K562 (cell line): Measurements from ENCODE around the gene PLEKHN1. TPM values are rescaled to one million over a fixed set of nuclear protein-coding genes. Genes with fewer than 3 reads are reported as not detected.

ENCODE experiments used
- ATAC-seq: fragments of 200-7000 bp; cut with Tn5 transposase; 3 replicates; pipeline ENCODE4 v1.9.1; 2020; ENCODE audit warnings: moderate library complexity
- BruUV-seq: library from RNA; stranded (reverse); fragments of 400-500 nt; replicated peaks from 2 replicates; lab custom pipeline; 2021; lab: Mats Ljungman, UMichigan
- CTCF ChIA-PET: fragments of 300-600 bp; formaldehyde crosslinking; extraction: SDS; loops from one replicate; lab custom pipeline; 2021; ENCODE audit warnings: low intra/inter-chr PET ratio; lab: Yijun Ruan, JAX
- POLR2A ChIA-PET: fragments of 300-600, 350-650 bp; sonication (Branson Sonifier 250); formaldehyde crosslinking; extraction: SDS; loops from one replicate; lab custom pipeline; 2021; ENCODE audit warnings: antibody characterized with exemption, inconsistent platforms; lab: Yijun Ruan, JAX
- DNase-seq, 4 experiments: peaks; one replicate each; pipeline versions ENCODE4 v3.0.0 to v3.0.0-alpha.2; 2011 to 2018; ENCODE audit warnings: low spot score in 3 of 4, mixed read lengths in 3 of 4; ENCODE audit errors: extremely low read depth in 1 of 4
- FAIRE-seq: peaks from 2 replicates; lab custom pipeline; 2011; peaks lifted over from hg19 to GRCh38; lab: Jason Lieb, UNC
- H2AFZ ChIP-seq: 2 replicates; pipeline ENCODE4 v1.6.0; 2011; ENCODE audit warnings: low read depth, low read length, control low read depth, inconsistent platforms
- H3K27ac ChIP-seq: fragments of 200-600 bp; 3 replicates; pipeline ENCODE4 v1.8.0; 2011; ENCODE audit warnings: low read depth, mild to moderate bottlenecking, control low read depth, inconsistent platforms, low read length, moderate library complexity, mixed read lengths; ENCODE audit errors: extremely low read depth
- H3K27me3 ChIP-seq, 2 experiments: fragments of 300-600 bp in 1 of 2; 2 replicates in 1 of 2; 3 replicates in 1 of 2; pipeline versions ENCODE4 v1.6.0 to v1.8.0; 2011; ENCODE audit warnings: inconsistent platforms in 2 of 2, low read length in 2 of 2, mild to moderate bottlenecking in 1 of 2, mixed read lengths in 1 of 2, moderate library complexity in 1 of 2; ENCODE audit not compliant: control insufficient read depth in 2 of 2, insufficient read depth in 2 of 2
- H3K36me3 ChIP-seq: fragments of 300-600 bp; 3 replicates; pipeline ENCODE4 v1.8.0; 2011; ENCODE audit warnings: mild to moderate bottlenecking, low read length, inconsistent platforms; ENCODE audit not compliant: control insufficient read depth, insufficient read depth
- H3K4me1 ChIP-seq, 2 experiments: fragments of 200-600 bp in 1 of 2; replicated peaks in 1 of 2; 2 replicates in 1 of 2; 3 replicates in 1 of 2; pipeline versions ENCODE4 v1.5.1 to v1.8.0; 2011; ENCODE audit warnings: inconsistent platforms in 2 of 2, low read length in 2 of 2, mild to moderate bottlenecking in 1 of 2, mixed read lengths in 1 of 2, moderate library complexity in 1 of 2; ENCODE audit not compliant: control insufficient read depth in 2 of 2, insufficient read depth in 2 of 2
- H3K4me2 ChIP-seq: 2 replicates; pipeline ENCODE4 v1.6.1; 2011; ENCODE audit warnings: low read length, control low read depth, inconsistent platforms, mixed read lengths; ENCODE audit not compliant: insufficient read depth
- H3K4me3 ChIP-seq: fragments of 200-600 bp; sonication (generic), shearing (Covaris generic); 2 replicates; pipeline ENCODE4 v1.5.1; 2016; ENCODE audit warnings: control low read depth, inconsistent platforms
- H3K79me2 ChIP-seq: fragments of 200-600 bp; 3 replicates; pipeline ENCODE4 v1.8.0; 2011; ENCODE audit warnings: low read length, inconsistent platforms; ENCODE audit not compliant: control insufficient read depth, insufficient read depth
- H3K9ac ChIP-seq, 2 experiments: 2 replicates each; pipeline versions ENCODE4 v1.6.0 to v1.6.1; 2011; ENCODE audit warnings: low read depth in 2 of 2, low read length in 2 of 2, control low read depth in 1 of 2, inconsistent platforms in 1 of 2, mild to moderate bottlenecking in 1 of 2, mixed read lengths in 1 of 2; ENCODE audit not compliant: insufficient read depth in 1 of 2
- H3K9me1 ChIP-seq: one replicate; pipeline ENCODE4 v1.6.0; 2011; ENCODE audit warnings: inconsistent platforms, mild to moderate bottlenecking, low read length, moderate library complexity; ENCODE audit not compliant: control insufficient read depth, insufficient read depth
- H3K9me3 ChIP-seq: replicated peaks from 2 replicates; pipeline ENCODE4 v1.5.1; 2011; ENCODE audit warnings: low read depth, low read length, inconsistent platforms; ENCODE audit not compliant: control insufficient read depth, insufficient read depth
- H4K20me1 ChIP-seq: replicated peaks from 2 replicates; pipeline ENCODE4 v1.6.1; 2011; ENCODE audit warnings: low read length, inconsistent platforms, mixed read lengths; ENCODE audit not compliant: control insufficient read depth, insufficient read depth
- CAMTA2 ChIP-seq: fragments of 250-450 bp; sonication (Bioruptor Pico); conservative IDR thresholded peaks from 2 replicates; pipeline ENCODE4 v1.5.1; 2022
- HMGN3 ChIP-seq: IDR thresholded peaks from 2 replicates; pipeline ENCODE4 v1.6.1; 2011; ENCODE audit warnings: borderline replicate concordance, low read depth, mild to moderate bottlenecking, mixed read lengths, low read length; ENCODE audit not compliant: insufficient read length; ENCODE audit errors: extremely low read depth
- NFXL1 ChIP-seq: fragments of 450-650 bp; formaldehyde crosslinking; IDR thresholded peaks from 2 replicates; pipeline ENCODE4 v1.4.0; 2021; ENCODE audit warnings: mild to moderate bottlenecking
- PRMT5 ChIP-seq: sonication (generic); formaldehyde crosslinking; IDR thresholded peaks from 2 replicates; pipeline ENCODE4 v1.5.0; 2020; ENCODE audit warnings: missing genetic modification reagents
- SRF ChIP-seq, 2 experiments: fragments of 250-450, 450-650 bp in 1 of 2; sonication (Bioruptor Pico) in 1 of 2; sonication (generic) in 1 of 2; formaldehyde crosslinking; IDR thresholded peaks; 2 replicates each; pipeline versions ENCODE4 v1.5.0 to v1.5.1; 2020 to 2022; ENCODE audit warnings: mild to moderate bottlenecking in 1 of 2, missing genetic modification reagents in 1 of 2
- TEAD1 ChIP-seq, 2 experiments: fragments of 450-650 bp in 1 of 2; sonication (generic) in 1 of 2; formaldehyde crosslinking; IDR thresholded peaks; 2 replicates each; pipeline versions ENCODE4 v1.4.0 to v1.8.0; 2020 to 2022; ENCODE audit warnings: mild to moderate bottlenecking in 2 of 2, missing genetic modification reagents in 1 of 2
- ZFP30 ChIP-seq: fragments of 250-450 bp; sonication (Bioruptor Pico); IDR thresholded peaks from 2 replicates; pipeline ENCODE4 v1.8.0; 2022; ENCODE audit warnings: moderate library complexity, mild to moderate bottlenecking, inconsistent platforms, borderline replicate concordance
- ZNF77 ChIP-seq: fragments of 250-450 bp; sonication (Bioruptor Pico); IDR thresholded peaks from 2 replicates; pipeline ENCODE4 v1.5.0; 2020
- ZSCAN29 ChIP-seq: fragments of 450-650 bp; IDR thresholded peaks from 2 replicates; pipeline ENCODE4 v1.6.1; 2017
- WGBS: fragments of 100-300 bp; shearing (Covaris generic); methylation state at CpG from one replicate; pipeline ENCODE4 v1.1.6; 2016; ENCODE audit warnings: low coverage, mixed read lengths; ENCODE audit not compliant: insufficient coverage; ENCODE audit errors: missing lambda C conversion rate; 5-methylcytosine and 5-hydroxymethylcytosine counted together
- in situ Hi-C: fragments of 300-500 bp; cut with MboI; formaldehyde crosslinking; loops from 4 replicates; pipeline ENCODE4 v1.15.0; 2018; ENCODE audit warnings: inconsistent platforms, mixed read lengths
- intact Hi-C: fragments of 100-400 bp; cut with micrococcal nuclease; formaldehyde crosslinking; loops from 2 replicates; pipeline ENCODE4 v1.14.2; 2022
- polyA plus RNA-seq, 8 experiments: library from polyadenylated mRNA; depleted of rRNA in 4 of 8; stranded (reverse) in 5 of 8; unstranded in 3 of 8; fragments of >200 nt; fragmentation: Nextera tagmentation in 2 of 8; fragmentation: Illumina TruSeq in 1 of 8; extraction: Ambion mirVana in 2 of 8; extraction: Trizol in 1 of 8; gene quantifications; 2 replicates each; pipeline versions ENCODE4 v1.2.1 to v1.2.3, GENCODE V29; 2011 to 2014; ENCODE audit warnings: inconsistent platforms in 1 of 8, missing spikeins in 1 of 8
- total RNA-seq, 7 experiments: library from RNA; depleted of rRNA in 6 of 7; stranded (reverse); fragments of >200 nt in 6 of 7; fragmentation: Illumina TruSeq in 2 of 7; extraction: Trizol in 2 of 7; gene quantifications; 2 replicates each; pipeline versions ENCODE4 v1.2.1 to v1.2.3, GENCODE V29; 2011 to 2021; ENCODE audit warnings: low replicate concordance in 1 of 7
- TF ChIP-seq, protein P1 (sequence below): fragments of 450-650 bp; formaldehyde crosslinking; conservative IDR thresholded peaks from 2 replicates; pipeline ENCODE4 v1.4.0; 2022; ENCODE audit warnings: mild to moderate bottlenecking, missing genetic modification characterization
- TF ChIP-seq, protein P2 (sequence below): sonication (generic); formaldehyde crosslinking; IDR thresholded peaks from 2 replicates; pipeline ENCODE4 v1.8.0; 2022; ENCODE audit warnings: missing genetic modification reagents, mild to moderate bottlenecking, moderate library complexity, borderline replicate concordance
- TF ChIP-seq, protein P3 (sequence below): sonication (generic); formaldehyde crosslinking; IDR thresholded peaks from 2 replicates; pipeline ENCODE4 v1.8.1; 2023; ENCODE audit warnings: mild to moderate bottlenecking, missing genetic modification reagents
- TF ChIP-seq, protein P4 (sequence below): fragments of 250-450 bp; sonication (Bioruptor Pico); IDR thresholded peaks from 2 replicates; pipeline ENCODE4 v1.8.0; 2022; ENCODE audit warnings: moderate library complexity, mild to moderate bottlenecking, inconsistent platforms

PLEKHN1 gene
- total and polyA plus RNA-seq, 9 of the 15 experiments (the other 6 are each of a cell fraction or from before 2014, with no cell fraction given), result 0.07 to 1.5 (median 0.13) TPM; not detected in 2

DNA sequence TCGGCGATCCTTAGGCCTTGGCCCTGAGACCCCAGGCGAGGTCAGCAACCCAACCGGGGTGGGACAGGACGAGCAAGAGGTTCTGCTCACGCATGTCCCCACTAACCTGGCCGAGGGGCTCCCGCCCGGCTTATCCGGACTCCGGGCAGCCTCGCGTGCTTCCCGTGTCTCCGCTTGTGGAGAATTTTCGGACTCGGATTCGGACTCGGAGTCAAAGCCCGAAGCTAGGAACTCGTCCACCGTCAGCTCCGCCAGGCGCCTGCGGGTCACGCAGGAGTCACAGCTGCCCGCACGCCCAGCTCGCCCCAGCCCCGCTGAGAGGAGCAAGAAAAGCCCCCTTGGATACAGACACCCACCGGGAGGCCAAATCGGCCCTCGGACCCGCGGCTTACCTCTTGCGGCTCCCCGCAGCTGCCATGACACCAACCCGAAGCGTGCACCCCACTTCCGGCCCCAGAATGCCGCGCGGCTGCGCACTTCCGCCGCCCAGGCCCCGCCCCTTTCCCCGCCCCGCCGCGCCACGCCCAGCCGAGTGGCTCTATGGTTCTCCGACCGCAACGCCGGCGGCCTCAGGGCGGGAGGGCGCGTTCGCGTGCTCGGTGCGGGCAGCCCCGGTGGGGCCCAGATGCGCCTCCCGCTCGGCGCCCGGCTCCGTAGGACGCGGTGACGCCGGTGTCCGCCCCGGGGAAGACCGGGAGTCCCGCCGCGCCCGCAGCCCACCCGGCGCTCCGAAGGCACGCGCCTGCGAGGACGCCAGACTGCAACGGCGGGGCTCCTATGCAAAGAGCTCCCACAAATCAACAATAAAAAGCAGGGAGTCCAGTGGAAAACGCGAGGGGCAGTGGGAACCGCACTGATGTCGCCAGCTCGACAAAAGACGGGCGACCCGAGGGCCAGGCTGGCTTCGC, 7.2 kb upstream of the PLEKHN1 start, which contains the start of gene NOC2L (continued):
- TF ChIP-seq SRF (CRISPR knock-in tag; IDR thresholded peaks at IDR 0.05) (no peak), ZSCAN29 (peak; percentile 58; the same call in 1 of the 2 replicates), NFXL1 (CRISPR knock-in tag) (no peak), HMGN3 (peak; percentile 59), TEAD1 (CRISPR knock-in tag; IDR thresholded peaks at IDR 0.05) (peak in 1 of 2 experiments; percentile 68; a peak in 1 of 4 replicates)

DNA sequence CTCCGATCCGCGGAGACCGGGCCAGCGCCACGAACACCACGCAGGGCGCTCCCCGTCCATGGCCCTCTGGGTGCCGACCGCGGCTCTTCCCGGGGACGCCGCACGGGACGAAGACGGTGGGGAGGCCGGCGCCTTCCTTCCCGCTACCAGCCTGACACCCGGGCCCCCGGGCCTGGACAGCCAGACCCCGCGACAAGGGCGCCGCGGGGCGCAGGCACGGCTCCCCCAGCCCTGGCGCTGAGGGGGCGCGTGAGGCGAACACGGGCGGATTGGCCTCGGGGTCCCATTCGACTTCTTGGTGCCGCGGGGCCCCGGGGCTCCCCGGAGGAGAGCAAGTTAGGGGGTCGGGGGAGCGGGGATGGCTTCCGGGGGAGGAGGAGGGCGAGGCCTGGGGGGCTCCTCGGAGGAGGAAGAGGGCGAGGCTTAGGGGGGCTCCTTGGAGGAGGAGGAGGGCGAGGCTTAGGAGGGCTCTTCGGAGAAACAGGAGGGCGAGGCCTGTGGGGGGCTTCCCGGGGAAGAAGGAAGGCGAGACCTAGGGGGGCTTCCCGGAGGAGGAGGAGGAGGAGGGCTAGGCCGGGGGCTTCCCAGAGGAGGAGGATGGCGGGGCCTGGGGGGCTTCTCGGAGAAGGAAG, 6.4 kb upstream of the PLEKHN1 start:
- ChIA-PET CTCF (no interaction called here), POLR2A (interaction anchor here (0.6 to 1.2 kb wide), 5 partner anchors 11 to 55 kb away, joined by 3 to 7 read pairs (median 4); no protein-coding TSS in a partner anchor)
- Histone ChIP-seq H3K9me1 (no peaks in the 10 kb centered on the region), H3K4me3 (peak overlapping the region; percentile 88), H4K20me1 (peaks cover 7% of the 10 kb centered on the region), H3K36me3 (peaks cover 61% of the 10 kb centered on the region), H3K27ac (peak overlapping the region; percentile 71; the same call in 1 of the 3 replicates), H3K27me3 (no peaks in the 10 kb centered on the region), H3K9ac (peak overlapping the region; percentile 68 to 94), H2AFZ (peak overlapping the region; percentile 69), H3K4me2 (peak overlapping the region; percentile 79), H3K79me2 (peaks cover 46% of the 10 kb centered on the region), H3K9me3 (no peaks in the 10 kb centered on the region), H3K4me1 (peaks cover 13 to 73% of the 10 kb centered on the region in 2 experiments)
- no TSS peak for BruUV-seq
- in situ Hi-C loops, result no loop called here
- FAIRE-seq (no peak), ATAC-seq (peak; percentile 11), DNase-seq (no peak)
- 51% methylated on average over 14 of the region's 57 CpGs for WGBS
- intact Hi-C loops, result no loop called here
- TF ChIP-seq, protein P1, sequence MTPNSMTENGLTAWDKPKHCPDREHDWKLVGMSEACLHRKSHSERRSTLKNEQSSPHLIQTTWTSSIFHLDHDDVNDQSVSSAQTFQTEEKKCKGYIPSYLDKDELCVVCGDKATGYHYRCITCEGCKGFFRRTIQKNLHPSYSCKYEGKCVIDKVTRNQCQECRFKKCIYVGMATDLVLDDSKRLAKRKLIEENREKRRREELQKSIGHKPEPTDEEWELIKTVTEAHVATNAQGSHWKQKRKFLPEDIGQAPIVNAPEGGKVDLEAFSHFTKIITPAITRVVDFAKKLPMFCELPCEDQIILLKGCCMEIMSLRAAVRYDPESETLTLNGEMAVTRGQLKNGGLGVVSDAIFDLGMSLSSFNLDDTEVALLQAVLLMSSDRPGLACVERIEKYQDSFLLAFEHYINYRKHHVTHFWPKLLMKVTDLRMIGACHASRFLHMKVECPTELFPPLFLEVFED, result no peak
- no peak for TF ChIP-seq ZNF77 (CRISPR knock-in tag)
- TF ChIP-seq PRMT5 (CRISPR knock-in tag), result no peak
- TF ChIP-seq CAMTA2, result 0 out of 2 replicates have a peak, but pooled peaks have one; percentile 18
- TF ChIP-seq, protein P2, sequence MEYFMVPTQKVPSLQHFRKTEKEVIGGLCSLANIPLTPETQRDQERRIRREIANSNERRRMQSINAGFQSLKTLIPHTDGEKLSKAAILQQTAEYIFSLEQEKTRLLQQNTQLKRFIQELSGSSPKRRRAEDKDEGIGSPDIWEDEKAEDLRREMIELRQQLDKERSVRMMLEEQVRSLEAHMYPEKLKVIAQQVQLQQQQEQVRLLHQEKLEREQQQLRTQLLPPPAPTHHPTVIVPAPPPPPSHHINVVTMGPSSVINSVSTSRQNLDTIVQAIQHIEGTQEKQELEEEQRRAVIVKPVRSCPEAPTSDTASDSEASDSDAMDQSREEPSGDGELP, result peak; percentile 7; the same call in 1 of the 2 replicates
- no peak for TF ChIP-seq ZFP30 (CRISPR knock-in tag)
- TF ChIP-seq, protein P3, sequence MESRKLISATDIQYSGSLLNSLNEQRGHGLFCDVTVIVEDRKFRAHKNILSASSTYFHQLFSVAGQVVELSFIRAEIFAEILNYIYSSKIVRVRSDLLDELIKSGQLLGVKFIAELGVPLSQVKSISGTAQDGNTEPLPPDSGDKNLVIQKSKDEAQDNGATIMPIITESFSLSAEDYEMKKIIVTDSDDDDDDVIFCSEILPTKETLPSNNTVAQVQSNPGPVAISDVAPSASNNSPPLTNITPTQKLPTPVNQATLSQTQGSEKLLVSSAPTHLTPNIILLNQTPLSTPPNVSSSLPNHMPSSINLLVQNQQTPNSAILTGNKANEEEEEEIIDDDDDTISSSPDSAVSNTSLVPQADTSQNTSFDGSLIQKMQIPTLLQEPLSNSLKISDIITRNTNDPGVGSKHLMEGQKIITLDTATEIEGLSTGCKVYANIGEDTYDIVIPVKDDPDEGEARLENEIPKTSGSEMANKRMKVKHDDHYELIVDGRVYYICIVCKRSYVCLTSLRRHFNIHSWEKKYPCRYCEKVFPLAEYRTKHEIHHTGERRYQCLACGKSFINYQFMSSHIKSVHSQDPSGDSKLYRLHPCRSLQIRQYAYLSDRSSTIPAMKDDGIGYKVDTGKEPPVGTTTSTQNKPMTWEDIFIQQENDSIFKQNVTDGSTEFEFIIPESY, result peak; percentile 98
- TF ChIP-seq, protein P4, sequence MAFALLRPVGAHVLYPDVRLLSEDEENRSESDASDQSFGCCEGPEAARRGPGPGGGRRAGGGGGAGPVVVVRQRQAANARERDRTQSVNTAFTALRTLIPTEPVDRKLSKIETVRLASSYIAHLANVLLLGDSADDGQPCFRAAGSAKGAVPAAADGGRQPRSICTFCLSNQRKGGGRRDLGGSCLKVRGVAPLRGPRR (CRISPR knock-in tag), result no peak
